HG03558 (cell line): ENCODE measurements around the gene STEAP1B.
"Not testable (repeated sequence)": the region's sequence is repeated elsewhere in the genome, so short reads cannot be mapped to it uniquely, and the experiment has no call there.

Source experiments
- ATAC-seq: cut with Tn5 transposase; IDR thresholded peaks from one replicate; pipeline ENCODE4 v1.9.1; 2021; ENCODE audit warnings: moderate number of reproducible peaks; ENCODE audit not compliant: unreplicated experiment; ENCODE audit errors: extremely low read depth

The STEAP1B gene

GRCh38 chr7:22499888-22500689 lies at the start of gene STEAP1B:
TSS of gene STEAP1B (minus strand) at chr7:22500188. CDS start at chr7:22494855, 5,333 bp downstream.
- ATAC-seq: peak; percentile 89

GRCh38 chr7:22549051-22549450 lies 49.1 kb upstream of the STEAP1B start:
- no peak for ATAC-seq

GRCh38 chr7:22548313-22548712 lies 48.3 kb upstream of the STEAP1B start:
- ATAC-seq: no peak

GRCh38 chr7:22546769-22547168 lies 46.8 kb upstream of the STEAP1B start:
- no peak for ATAC-seq

- ATAC-seq: no peak
These were observed 45.5 kb upstream of the STEAP1B start for GRCh38 chr7:22545529-22545928.

GRCh38 chr7:22544245-22544644 lies 44.3 kb upstream of the STEAP1B start:
- no peak for ATAC-seq

GRCh38 chr7:22543169-22543568 lies 43.2 kb upstream of the STEAP1B start:
- ATAC-seq: no peak

- ATAC-seq: no peak
These were observed 42.7 kb upstream of the STEAP1B start for GRCh38 chr7:22542669-22543068.

GRCh38 chr7:22542254-22542653 lies 42.3 kb upstream of the STEAP1B start:
- no peak for ATAC-seq

- ATAC-seq: no peak
These were observed 41.8 kb upstream of the STEAP1B start for GRCh38 chr7:22541789-22542188.

- not testable (repeated sequence) for ATAC-seq
These were observed 28.5 kb upstream of the STEAP1B start for GRCh38 chr7:22528537-22528936.

GRCh38 chr7:22524353-22524947 lies 24.5 kb upstream of the STEAP1B start:
- not testable (repeated sequence) for ATAC-seq

- ATAC-seq: not testable (repeated sequence)
These were observed 23.7 kb upstream of the STEAP1B start for GRCh38 chr7:22523478-22524352.

- not testable (repeated sequence) for ATAC-seq
These were observed 19.6 kb upstream of the STEAP1B start for GRCh38 chr7:22519560-22519959.

GRCh38 chr7:22516950-22517349 lies 17.0 kb upstream of the STEAP1B start:
- ATAC-seq: not testable (repeated sequence)

GRCh38 chr7:22514963-22515362 lies 15.0 kb upstream of the STEAP1B start:
- ATAC-seq: not testable (repeated sequence)

- not testable (repeated sequence) for ATAC-seq
These were observed 7.3 kb upstream of the STEAP1B start for GRCh38 chr7:22507320-22507719.

- ATAC-seq: not testable (repeated sequence)
These were observed 6.5 kb upstream of the STEAP1B start for GRCh38 chr7:22506316-22507020.

GRCh38 chr7:22504519-22504918 lies 4.5 kb upstream of the STEAP1B start:
- not testable (repeated sequence) for ATAC-seq

GRCh38 chr7:22502104-22502503 lies 2.1 kb upstream of the STEAP1B start:
- ATAC-seq: not testable (repeated sequence)
